Measurements from ENCODE around the gene ANO8.

Gene ANO8

DNA sequence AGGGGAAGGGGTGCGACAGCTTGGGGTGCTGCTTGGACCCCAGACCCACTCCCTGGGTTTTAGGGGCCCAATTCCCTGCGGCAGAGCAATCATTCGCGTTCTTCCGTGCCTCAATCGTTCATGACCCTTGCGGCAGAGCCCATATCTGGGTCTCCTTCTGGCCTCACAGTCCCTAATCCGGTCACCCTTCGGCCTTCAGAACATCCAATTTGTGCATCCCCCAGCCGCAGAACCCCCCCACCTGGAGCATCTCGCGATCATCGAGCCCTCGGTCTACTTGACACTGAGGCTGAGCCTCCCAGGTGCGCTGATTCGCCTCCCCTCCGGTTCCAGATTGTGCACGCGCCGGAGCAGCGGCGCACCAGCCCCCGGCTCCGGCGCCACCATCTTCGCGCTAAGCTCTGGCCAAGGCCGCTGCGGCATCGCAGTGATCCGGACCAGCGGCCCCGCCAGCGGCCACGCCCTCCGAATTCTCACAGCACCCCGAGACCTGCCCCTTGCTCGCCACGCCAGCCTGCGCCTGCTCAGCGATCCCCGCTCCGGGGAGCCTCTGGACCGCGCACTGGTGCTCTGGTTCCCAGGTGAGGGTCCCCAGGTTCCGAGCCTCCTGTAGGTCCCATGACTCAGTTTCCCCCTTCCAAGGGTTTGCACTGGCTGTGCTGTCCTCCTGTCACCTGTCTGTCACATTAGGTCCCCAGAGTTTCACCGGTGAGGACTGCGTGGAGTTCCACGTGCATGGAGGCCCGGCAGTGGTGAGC, 3.2 kb upstream of the ANO8 start:
- Mint-ChIP-seq H3K4me1 (ENCODE audit: low read depth) (peaks cover 43% of the 10 kb centered on the region), H3K36me3 (ENCODE audit: low read depth) (peaks cover 53% of the 10 kb centered on the region), H3K9me3 (no peaks in the 10 kb centered on the region), H3K27ac (peak overlapping the region; percentile 98), H3K27me3 (no peaks in the 10 kb centered on the region), H3K4me3 (peak overlapping the region; percentile 95)
- DNase-seq: no peak

DNA sequence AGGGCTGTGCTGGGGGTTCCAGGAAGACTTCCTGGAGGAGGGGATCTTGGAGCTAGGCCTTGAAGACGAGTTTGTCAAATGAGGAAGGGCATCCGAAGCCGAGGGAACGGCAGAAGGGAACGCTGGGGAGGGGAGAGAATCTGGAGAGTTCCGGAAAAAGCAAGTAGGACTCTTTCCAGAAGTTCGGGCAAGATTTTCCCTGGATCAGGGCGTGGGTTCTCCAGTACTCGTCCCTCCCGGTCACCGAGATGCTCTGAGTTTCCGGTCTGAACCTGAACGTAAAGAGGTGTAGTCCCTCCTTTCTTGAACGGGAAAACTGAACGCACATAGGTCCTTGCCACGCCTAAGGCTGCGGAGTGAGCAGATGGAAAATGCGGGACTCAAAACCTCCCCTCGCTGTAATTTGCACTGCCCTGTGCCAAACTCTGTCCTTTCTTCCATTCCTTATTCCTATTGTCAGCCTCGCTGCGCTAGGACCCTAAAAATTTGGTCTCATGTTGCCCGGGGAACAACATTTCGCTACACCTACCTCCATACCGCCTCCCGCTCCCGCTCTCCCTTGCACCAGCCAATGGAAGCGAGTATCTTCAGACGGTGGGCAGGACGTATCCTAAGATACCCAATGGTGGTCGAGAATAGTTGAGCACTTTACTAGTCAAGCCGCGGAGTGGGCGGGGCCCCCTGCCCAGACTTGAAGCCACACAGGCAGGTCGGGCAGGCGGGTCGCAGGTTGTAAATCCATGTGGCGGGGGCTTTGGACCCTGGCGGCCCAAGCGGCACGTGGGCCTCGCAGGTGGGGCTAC, 2.4 kb upstream of the ANO8 start, which contains the start of gene GTPBP3:
GTPBP3 (plus strand) TSS at position 682 of the 803 bp plus-strand sequence; CDS start at position 741, 59 bp downstream.
- DNase-seq: peak; percentile 94
- Mint-ChIP-seq H3K4me3 (peak within 1 kb of the TSS; percentile 95), H3K9me3 (no peaks in the 10 kb centered on the region), H3K27me3 (no peaks in the 10 kb centered on the region), H3K4me1 (ENCODE audit: low read depth) (peaks cover 46% of the 10 kb centered on the region), H3K27ac (peak within 1 kb of the TSS; percentile 98), H3K36me3 (ENCODE audit: low read depth) (peaks cover 47% of the 10 kb centered on the region)

DNA sequence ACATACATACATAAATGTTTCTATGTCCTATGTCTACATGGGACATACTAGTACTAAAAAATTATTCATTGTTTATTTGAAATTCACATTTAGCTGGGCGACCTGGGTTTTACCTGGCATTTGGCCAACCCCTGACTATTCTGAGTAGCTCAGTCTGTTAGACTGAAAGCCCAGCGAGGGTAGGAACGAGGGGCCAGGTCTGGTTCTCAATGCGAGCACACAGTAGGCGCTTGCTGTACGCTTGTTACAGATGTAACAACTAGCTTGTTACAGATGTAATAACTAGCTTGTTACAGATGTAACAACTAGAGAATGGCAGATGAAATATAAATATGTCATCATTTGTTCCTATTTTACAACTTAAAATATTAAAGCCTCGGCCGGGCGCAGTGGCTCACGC, 920 bp upstream of the ANO8 start:
- peaks cover 46% of the 10 kb centered on the region for H3K4me1 Mint-ChIP-seq (ENCODE audit: low read depth)
- no peak overlapping the region for H3K27ac Mint-ChIP-seq
- no peak for DNase-seq
- H3K27me3 Mint-ChIP-seq: no peaks in the 10 kb centered on the region
- H3K4me3 Mint-ChIP-seq: peak overlapping the region; percentile 95
- H3K9me3 Mint-ChIP-seq: no peaks in the 10 kb centered on the region
- H3K36me3 Mint-ChIP-seq (ENCODE audit: low read depth): peaks cover 36% of the 10 kb centered on the region

DNA sequence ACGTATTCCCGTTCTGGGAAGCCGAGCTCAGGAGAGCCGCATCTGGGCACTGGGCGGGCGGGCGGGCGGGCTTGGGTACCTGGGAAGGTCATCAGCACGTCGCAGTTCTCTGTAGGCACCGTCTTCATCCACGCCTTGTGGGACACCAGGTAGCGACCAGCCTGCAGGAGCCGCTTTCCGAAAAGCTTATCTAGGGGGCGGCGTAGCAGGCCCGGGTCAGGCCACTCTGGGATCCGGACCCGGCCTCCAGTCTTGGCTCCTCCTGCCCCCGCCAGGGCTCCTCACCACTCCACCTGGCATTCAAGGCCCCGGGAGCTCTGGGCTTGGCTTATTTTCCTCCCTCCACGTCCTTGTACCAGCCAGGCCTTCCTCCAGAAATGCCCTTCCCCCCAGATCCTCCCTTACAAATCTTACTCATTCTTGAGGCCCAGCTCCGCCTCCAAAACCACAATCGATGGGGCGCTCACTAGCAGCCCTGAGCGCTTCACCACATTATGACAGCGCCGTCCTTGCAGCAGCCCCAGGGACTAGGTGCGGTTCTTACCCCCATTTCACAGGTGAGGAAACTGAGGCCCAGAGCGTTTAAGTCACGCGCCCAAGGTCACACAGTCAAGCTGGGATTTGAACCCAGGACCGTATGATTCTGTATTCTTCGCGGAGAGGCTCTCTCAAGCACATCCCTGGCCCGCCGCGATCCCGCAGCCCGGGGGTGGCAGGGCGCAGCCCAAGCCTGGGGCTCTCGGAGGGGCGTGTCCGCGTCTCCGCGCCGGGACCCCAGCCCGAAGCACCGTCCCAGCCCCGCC, 843 bp downstream of the ANO8 start:
- H3K9me3 Mint-ChIP-seq: no peaks in the 10 kb centered on the region
- H3K27me3 Mint-ChIP-seq: no peaks in the 10 kb centered on the region
- peak overlapping the region; percentile 81 for H3K4me3 Mint-ChIP-seq
- peak overlapping the region; percentile 84 for H3K27ac Mint-ChIP-seq
- peaks cover 49% of the 10 kb centered on the region for H3K4me1 Mint-ChIP-seq (ENCODE audit: low read depth)
- H3K36me3 Mint-ChIP-seq (ENCODE audit: low read depth): peaks cover 24% of the 10 kb centered on the region
- peak; percentile 81 for DNase-seq

DNA sequence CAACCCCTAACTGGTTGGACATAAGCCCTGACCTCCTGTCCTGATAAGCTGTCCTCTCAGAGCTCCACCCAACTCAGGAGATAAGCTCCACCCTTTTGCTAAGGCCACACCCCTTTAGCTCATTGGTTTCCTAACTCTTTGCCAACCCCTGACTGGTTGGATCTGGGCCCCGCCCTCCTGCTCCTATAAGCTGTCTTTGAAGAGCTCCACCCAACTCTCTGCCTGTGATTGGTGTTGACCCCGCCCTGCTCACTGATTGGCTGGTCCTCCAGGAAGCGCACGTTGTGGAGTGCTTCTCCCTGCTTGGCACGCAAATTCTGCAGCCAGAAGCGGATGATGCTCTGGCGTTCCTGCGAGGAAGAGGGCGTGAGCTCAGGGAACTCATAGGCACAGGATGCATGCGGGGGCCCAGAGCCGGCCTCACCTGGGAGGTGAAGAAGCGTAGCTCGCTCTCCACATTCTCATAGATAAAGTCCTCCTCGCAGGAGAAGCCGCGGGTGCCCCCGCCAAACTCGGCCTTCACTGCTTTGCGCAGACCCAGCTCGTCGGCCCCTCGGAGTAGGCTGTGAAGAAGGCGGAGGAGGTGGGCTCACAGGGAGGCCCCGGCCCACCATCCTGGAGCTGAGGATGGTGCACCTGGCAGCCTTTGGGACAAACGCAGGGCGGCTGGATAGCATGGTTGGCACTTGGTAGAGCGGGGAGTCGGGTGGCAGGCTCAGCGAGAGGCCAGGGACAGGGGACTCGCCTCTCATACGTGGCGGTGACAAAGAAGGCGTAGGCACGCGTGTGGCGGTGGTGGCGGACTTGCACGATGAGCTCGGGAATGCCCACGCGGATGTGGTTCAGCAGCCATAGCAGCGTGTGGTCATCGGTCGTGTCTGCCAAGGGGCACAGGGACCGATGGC, 1.7 kb downstream of the ANO8 start:
- Mint-ChIP-seq H3K4me1 (ENCODE audit: low read depth) (peaks cover 41% of the 10 kb centered on the region), H3K27me3 (no peaks in the 10 kb centered on the region), H3K27ac (no peak overlapping the region), H3K36me3 (ENCODE audit: low read depth) (peaks cover 15% of the 10 kb centered on the region), H3K9me3 (no peaks in the 10 kb centered on the region), H3K4me3 (peak overlapping the region; percentile 38)
- no peak for DNase-seq

DNA sequence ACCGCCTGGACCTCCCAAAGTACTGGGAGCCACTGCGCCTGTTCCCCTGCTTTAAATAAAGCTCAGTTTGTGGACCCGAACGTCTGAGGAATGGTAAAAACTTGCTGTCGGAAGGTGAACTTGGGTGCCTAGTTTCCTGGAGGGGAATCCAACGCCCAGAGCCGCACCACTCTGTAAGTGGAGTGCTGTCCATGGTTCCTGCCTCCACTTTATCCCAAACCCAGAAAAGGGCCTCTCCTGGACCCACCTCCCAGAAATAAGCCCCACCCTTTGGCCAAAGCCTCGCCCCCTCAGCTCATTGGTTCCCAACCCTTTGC, 2.3 kb downstream of the ANO8 start:
- Mint-ChIP-seq H3K27ac (no peak overlapping the region), H3K4me3 (no peak overlapping the region), H3K4me1 (ENCODE audit: low read depth) (peaks cover 42% of the 10 kb centered on the region), H3K9me3 (no peaks in the 10 kb centered on the region), H3K27me3 (no peaks in the 10 kb centered on the region), H3K36me3 (ENCODE audit: low read depth) (peaks cover 9% of the 10 kb centered on the region)
- DNase-seq: no peak

DNA sequence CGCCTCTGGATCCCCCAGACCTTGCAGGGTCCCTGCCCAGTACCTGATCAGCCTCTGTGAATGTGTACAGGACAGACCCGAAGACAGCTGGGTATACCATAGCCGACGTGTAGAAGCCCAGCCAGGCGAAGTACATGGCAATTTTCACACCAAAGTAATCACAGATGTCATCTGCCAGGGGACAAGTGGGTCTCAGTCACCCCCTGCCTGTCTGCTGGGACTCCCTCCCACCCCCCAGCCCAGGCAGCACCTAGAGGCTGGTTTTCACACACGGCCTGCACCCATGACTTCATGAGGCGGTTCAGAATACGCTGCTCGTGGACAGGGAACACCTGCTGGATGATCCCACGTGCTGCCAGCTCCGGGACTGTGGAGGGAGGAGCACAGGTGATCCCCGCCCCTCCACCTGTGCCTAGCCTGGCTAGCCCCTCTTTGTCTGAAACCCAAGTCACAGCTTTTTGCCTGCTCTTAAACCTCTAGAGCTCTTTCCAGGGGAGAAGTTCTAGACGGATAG, 3.6 kb downstream of the ANO8 start:
- H3K9me3 Mint-ChIP-seq: no peaks in the 10 kb centered on the region
- no peak for DNase-seq
- H3K36me3 Mint-ChIP-seq (ENCODE audit: low read depth): peaks cover 1% of the 10 kb centered on the region
- H3K4me3 Mint-ChIP-seq: no peak overlapping the region
- H3K4me1 Mint-ChIP-seq (ENCODE audit: low read depth): peaks cover 33% of the 10 kb centered on the region
- no peaks in the 10 kb centered on the region for H3K27me3 Mint-ChIP-seq
- H3K27ac Mint-ChIP-seq: no peak overlapping the region

DNA sequence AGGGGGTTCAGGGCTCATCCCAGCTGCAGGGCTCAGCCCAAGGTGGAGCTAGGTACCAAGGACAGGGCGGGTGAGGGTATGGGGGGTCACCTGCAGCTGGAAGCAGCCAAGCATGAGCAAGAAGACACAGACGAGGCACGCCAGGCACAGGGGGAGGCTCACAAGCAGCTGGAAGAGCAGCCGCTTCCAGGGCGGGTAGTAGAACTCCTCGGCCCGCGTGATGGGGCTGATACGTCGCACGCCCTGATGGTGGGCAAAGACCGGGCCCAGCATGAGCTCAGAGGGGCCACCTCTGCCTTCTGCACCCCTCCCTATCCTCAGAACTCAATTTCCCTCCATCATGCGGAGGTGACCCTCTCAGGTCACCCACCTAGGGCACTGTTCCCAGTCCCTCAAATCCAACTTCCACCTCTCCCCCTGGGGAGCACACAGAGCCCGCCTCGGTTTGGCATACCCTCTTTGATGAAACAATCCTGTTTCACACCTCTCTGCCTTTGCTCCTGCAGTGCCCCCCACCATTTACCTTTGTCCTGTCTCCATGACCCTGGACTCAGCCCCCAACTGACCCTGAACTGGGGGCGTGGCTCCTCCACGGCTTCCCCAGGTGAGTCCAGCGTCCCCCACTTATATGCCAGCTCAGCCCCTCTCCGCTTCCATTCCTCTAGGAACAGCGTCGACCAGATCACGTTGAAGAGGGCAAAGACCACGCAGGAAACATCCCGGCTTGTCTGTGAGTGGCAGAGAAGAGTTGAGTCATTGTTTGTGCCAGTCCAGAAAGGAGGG, 4.2 kb downstream of the ANO8 start:
- Mint-ChIP-seq H3K27me3 (no peaks in the 10 kb centered on the region), H3K27ac (no peak overlapping the region), H3K9me3 (no peaks in the 10 kb centered on the region), H3K36me3 (ENCODE audit: low read depth) (peaks cover 1% of the 10 kb centered on the region), H3K4me3 (no peak overlapping the region), H3K4me1 (ENCODE audit: low read depth) (peaks cover 31% of the 10 kb centered on the region)
- no peak for DNase-seq

DNA sequence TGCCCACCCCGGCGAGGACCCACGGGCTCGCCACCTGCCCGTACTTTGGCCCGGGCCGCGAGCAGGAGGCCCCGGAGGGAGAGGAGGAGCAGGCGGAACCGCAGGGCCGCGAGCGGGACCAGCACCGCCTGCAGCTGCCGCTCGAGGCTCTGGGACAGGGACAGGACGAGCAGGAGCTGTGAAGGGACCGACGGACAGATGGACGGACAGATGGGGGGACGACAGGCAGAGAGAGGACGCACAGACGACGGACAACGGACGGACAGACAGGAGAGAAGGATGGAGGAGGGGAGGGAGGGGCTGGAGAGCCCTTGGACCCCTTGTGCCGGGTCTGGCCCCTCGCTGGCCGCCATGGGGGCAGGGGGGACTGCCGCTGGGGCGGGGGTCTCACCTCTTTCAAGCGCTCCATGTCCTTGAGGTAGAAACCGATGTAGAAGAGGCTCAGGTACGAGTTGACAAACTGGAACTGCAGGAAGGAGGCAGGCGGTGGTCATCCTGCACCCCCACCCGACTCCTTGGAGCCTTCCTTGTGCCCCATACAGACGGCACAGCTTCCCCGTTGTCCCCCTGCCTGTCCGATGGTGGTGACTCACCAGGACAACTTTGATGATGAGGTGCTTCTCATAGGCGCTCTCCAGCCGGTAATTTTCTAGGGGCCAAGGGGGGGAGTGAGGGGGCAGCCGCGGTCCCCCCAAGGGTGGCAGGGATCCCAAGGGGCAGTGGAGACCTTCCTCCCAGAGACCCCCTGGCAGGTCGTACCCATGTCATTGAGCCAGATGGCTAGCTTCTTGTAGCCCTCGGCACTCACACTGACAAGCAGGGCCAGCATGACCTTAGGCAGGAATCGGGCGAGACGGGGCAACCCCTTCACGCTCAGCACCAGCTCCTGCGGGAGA, 5.0 kb downstream of the ANO8 start:
- H3K27me3 Mint-ChIP-seq: no peaks in the 10 kb centered on the region
- no peaks in the 10 kb centered on the region for H3K9me3 Mint-ChIP-seq
- DNase-seq: no peak
- peaks cover 23% of the 10 kb centered on the region for H3K4me1 Mint-ChIP-seq (ENCODE audit: low read depth)
- no peak overlapping the region for H3K27ac Mint-ChIP-seq
- no peak overlapping the region for H3K4me3 Mint-ChIP-seq
- H3K36me3 Mint-ChIP-seq (ENCODE audit: low read depth): peaks cover 1% of the 10 kb centered on the region

DNA sequence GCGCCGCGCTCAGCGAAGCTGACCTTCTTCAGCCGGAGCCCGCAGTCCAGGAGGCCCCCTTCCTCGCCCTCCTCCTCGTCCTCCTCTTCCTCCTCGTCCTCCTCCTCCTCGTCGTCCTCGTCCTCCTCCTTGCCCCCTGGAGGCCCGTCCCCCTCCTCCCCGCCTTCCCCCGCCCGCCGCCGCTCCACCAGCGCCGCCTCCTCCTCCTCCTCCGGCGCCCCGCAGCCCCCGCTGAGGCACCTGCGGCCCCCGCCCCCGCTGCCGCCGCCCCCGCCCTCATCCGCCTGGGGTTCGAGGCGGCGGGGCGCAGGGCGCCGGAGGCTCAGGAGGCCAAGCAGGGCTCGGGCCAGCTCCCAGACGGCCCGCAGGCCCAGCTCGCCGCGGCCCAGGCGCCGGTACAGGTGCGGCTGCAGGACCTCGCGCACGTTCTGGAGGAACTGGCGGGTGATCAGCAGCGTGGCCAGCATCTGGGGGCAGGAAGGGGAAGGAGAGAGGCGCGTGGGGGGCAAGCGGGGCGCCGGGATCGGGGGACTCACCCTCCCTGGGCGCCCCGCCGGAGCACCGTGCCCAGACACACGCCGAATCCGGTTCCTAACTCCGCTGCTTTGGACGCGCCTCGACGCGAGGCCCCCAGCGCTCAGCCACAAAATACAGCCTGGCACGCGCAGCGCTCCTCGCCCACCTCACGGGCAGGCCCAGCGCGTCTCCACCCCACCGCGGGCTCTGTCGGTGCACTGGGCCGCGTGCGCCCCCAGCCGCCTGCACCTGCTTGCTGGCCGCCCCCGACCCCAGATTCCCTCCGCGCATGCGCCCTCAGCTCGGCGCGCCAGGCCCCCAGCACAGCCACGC, 5.9 kb downstream of the ANO8 start:
- peak; percentile 66 for DNase-seq
- Mint-ChIP-seq H3K27me3 (no peaks in the 10 kb centered on the region), H3K27ac (no peak overlapping the region), H3K36me3 (ENCODE audit: low read depth) (peaks cover 1% of the 10 kb centered on the region), H3K4me3 (peak overlapping the region; percentile 55), H3K9me3 (no peaks in the 10 kb centered on the region), H3K4me1 (ENCODE audit: low read depth) (peaks cover 19% of the 10 kb centered on the region)

DNA sequence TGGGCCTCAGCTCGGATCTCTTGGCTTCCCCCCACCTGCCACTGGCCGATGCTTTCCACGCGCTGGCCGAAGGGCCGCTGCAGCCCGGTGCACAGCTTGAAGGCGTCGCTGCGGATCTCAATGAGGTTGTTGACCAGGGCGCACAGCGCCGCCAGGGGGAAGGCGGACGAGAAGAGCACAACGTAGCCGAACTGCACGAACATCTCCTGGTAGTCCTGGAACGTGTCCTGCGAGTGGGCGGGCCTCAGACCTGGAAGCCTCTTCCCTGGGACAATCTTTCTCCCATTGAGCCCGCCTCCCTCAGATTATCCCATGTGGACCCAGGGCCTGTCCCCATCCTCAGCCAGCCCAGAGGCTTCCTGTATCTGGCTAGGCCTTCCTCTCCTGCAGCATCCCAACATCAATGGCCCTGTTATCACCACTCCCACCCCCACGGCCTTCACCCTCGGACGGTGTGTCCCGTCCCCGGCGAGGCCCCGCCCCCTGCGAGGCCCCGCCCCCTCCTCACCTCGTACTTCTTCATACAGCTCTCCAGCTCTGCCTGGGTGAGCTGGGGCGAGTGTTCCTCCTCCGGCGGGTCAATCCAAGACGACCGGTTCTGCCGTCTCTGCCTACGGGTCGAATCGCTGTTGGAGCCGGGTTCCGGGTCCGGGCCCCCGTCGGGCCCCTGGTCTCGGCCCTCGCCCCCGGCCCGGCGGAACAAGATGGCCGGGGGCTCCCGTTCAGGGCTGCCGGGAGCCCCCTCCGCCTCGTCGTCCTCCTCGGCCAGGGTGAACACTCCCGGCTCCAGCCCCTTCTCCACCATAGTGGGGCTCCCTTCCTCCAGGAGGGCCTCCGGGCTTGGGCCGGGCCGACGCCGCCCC, 6.8 kb downstream of the ANO8 start:
- H3K9me3 Mint-ChIP-seq: no peaks in the 10 kb centered on the region
- peaks cover 15% of the 10 kb centered on the region for H3K4me1 Mint-ChIP-seq (ENCODE audit: low read depth)
- peak; percentile 77 for DNase-seq
- peaks cover 2% of the 10 kb centered on the region for H3K36me3 Mint-ChIP-seq (ENCODE audit: low read depth)
- H3K27me3 Mint-ChIP-seq: no peaks in the 10 kb centered on the region
- peak overlapping the region; percentile 58 for H3K4me3 Mint-ChIP-seq
- H3K27ac Mint-ChIP-seq: no peak overlapping the region

Data from activated T-cell treated with anti-CD3 and anti-CD28 coated beads, Interleukin-2, amount 50 U/mL, for 24 hours (primary cell).